Epithelial cell of prostate (primary cell): ENCODE results near the gene VSX1.
A peak's percentile ranks its signal among the peaks of the same experiment; 100 is the strongest.

ENCODE experiments used
- DNase-seq: peaks from one replicate; pipeline ENCODE4 v3.0.0-alpha.2; 2011; ENCODE audit warnings: low read depth, low spot score
- H3K27ac ChIP-seq: fragments of 450-650 bp; 2 replicates; pipeline ENCODE4 v1.5.1; 2017; ENCODE audit warnings: mild to moderate bottlenecking

The VSX1 gene

DNA sequence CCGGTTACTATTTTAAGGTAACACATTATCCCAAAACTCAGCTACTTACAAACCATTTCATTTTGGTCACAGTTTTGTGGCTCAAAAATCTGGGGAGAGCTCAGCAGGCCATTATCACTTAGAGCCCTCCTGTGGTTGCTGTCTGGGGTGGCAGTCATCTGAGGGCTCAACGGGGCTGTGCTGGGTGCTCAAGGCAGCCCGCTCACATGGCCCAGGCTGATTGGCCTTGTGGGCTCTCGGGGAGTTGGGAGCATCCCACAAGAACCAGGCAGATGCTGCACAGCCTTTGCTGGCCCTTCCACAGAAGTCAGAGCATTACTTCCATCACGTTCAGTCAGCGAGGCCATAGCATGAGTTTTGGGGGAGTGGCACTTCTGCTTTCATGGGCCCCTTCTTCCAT, 6.3 kb upstream of the VSX1 start:
- no peak for DNase-seq
- H3K27ac ChIP-seq: no peak overlapping the region

GRCh38 chr20:25087186-25087929, 5.4 kb upstream of the VSX1 start:
- no peak overlapping the region for H3K27ac ChIP-seq
- no peak for DNase-seq

- no peak overlapping the region for H3K27ac ChIP-seq
- DNase-seq: no peak
These were observed 4.0 kb upstream of the VSX1 start for GRCh38 chr20:25085756-25086495.

GRCh38 chr20:25084626-25085187, 2.8 kb upstream of the VSX1 start:
- DNase-seq: no peak
- no peak overlapping the region for H3K27ac ChIP-seq

DNA sequence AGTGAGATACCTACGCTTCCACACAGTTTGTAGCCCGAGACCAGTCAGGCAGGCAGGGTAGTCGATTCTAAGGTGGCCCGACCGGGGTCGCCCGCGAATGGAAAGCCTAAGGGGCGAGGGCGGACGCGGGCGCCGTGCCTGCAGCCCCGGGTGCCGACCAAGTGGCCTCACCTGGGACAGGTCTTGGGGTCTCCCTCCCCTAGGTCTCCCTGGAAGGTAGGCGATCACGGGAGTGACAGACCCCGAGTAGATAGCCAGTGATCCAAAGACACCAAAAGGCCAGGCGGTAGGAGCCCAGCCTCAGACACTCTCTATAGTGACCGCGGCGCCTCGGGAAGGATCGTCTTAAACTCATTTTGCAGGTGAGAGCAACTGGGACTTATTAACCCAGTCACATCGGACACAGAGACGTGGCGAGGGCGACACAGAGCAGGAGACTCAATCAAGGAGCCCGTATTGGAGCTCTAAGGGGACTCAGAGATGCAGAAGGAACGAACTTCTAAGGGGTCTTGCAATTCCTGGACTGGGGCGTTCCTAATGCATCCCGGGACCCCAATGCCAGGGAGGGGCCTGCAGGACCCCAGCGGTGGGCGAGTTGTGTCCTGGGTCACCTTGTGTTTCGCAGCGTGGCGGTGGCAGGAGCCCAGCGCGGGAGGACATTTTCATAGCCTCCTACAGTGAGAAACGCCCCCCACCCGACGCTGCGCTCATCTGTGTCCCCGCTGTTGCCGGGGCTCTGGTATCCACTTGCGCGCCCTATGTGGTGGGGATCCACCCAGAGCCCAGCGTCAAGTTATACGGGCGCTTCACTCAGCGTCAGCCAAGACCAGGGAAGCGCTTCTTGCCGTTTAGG, 2.1 kb upstream of the VSX1 start:
- no peak overlapping the region for H3K27ac ChIP-seq
- DNase-seq: no peak

GRCh38 chr20:25083141-25083772, 1.3 kb upstream of the VSX1 start:
- DNase-seq: no peak
- no peak overlapping the region for H3K27ac ChIP-seq

GRCh38 chr20:25082498-25082873, 545 bp upstream of the VSX1 start:
- no peak overlapping the region for H3K27ac ChIP-seq
- no peak for DNase-seq

DNA sequence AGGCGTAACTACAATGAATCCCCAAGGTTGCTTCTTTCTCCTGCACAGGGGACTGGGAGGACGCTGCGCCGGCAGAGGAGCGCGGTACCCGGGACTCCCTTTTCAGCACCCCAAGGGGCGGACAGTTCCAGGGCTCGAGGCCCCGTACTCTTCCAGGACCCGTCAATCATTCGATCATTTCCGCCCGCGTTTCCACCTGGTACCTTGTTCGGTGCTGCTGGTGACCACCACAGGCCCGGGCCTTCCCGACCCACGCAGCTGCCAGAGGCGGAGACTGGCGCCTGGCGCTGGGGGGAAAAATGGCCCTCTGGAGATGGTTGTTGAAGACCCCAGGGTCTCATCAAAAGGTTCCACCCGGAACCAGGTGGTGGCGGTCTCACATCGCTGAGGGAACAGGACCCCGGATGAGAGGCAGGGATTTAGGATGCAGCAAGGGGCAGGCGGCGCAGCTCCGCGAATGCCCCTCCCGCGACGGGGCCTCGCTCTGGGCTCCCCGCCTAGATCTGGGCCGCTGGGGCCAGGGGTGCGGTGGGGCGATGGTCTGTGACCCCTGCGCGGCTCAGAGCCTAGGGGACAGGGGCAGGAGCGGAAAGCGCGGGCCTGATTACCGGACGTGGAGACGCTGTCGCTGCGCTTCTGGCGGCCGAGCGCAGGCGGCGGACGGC, 744 bp downstream of the VSX1 start:
- no peak overlapping the region for H3K27ac ChIP-seq
- DNase-seq: no peak

DNA sequence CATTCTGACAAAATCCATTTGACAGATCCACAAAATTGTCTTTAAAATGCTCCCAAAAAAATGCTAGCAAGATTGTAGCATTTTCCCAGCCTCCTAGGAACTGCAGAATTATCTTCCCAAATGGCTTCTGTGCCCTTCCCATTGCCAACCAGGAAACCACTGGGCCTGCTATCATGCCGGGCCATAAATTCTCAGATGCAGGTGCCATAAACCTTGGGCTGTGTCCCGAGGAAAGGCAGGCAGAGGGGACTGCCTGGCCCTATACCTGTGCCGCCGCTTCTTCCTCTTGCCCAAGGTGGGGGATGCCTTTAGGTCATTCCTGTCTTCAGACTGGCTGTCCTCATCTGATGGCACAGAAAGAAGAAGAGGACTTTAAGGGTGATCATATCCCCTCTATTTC, 2.8 kb downstream of the VSX1 start:
- H3K27ac ChIP-seq: no peak overlapping the region
- no peak for DNase-seq

GRCh38 chr20:25078662-25079061, 3.3 kb downstream of the VSX1 start:
- no peak overlapping the region for H3K27ac ChIP-seq
- DNase-seq: no peak

DNA sequence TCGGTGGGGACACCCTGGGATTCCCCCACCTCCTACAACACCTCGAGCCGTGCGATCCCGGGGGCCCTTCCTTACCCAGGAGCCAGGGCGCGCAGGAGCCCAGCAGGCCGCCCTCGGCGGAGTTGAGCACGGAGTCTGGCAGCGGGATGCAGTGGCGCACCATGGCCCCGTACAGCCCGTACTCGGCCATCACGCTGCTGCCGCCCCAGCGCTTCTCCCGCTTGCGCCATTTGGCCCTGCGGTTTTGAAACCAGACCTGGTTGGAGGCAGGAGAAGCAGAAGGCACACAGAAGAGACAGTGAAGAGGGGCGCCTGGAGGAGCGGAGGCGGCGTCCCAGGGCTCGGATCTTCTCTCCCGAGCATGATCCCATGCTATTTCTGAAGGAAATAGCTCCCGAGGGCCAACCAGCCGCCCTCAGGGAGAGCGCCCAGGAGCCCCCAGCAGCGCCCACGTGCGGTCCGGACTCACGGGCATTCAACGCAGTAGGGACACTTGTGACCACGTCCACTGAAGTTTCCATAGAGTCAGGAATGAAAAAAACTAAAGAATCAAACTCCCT, 4.3 kb downstream of the VSX1 start:
- no peak overlapping the region for H3K27ac ChIP-seq
- DNase-seq: no peak

- no peak overlapping the region for H3K27ac ChIP-seq
- peak; percentile 14 for DNase-seq
These were observed 5.0 kb downstream of the VSX1 start for GRCh38 chr20:25076731-25077609.

DNA sequence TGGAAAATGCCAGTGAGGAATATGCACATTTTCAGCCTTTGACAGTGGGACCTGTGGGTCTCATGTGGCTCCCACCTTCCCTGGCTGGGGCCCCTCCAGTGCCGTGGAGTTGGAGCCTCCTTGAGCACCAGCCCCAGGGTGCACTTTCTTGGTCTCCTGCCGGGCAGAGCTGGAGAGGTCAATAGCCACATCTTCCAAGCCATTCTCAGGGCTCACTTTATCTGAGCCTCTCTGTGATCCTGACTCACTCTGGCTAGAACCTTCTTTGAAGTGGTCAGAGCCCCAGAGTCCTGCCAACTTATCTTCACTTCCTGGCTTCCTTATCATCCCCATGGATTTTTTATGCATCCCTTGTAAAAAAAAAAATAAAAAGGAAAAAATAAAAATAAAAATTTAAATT, 5.7 kb downstream of the VSX1 start:
- no peak overlapping the region for H3K27ac ChIP-seq
- no peak for DNase-seq

DNA sequence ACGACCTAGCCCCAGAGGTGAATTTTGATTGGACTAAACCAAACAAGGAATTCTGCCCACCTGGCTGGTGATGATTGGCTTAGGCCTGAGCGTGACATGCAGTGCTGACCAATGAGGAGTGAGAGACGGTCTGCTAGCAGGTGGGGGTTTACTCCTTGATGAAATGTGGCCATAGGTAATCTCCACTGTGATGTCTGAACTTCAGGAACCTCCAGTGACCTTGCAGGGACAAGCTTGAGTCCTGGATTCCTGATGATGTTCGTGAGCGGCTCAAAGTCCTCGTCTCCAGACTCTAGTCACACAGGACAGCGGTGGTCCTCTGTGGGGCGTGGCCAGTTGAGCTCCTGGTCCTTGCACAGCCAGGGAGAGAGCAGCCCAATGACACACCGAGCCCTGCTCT, 8.4 kb downstream of the VSX1 start:
- no peak for DNase-seq
- H3K27ac ChIP-seq: no peak overlapping the region

- no peak for DNase-seq
- H3K27ac ChIP-seq: no peak overlapping the region
These were observed 9.6 kb downstream of the VSX1 start for GRCh38 chr20:25072226-25072811.

- no peak overlapping the region for H3K27ac ChIP-seq
- DNase-seq: no peak
These were observed 10.2 kb downstream of the VSX1 start for GRCh38 chr20:25071734-25072133.

DNA sequence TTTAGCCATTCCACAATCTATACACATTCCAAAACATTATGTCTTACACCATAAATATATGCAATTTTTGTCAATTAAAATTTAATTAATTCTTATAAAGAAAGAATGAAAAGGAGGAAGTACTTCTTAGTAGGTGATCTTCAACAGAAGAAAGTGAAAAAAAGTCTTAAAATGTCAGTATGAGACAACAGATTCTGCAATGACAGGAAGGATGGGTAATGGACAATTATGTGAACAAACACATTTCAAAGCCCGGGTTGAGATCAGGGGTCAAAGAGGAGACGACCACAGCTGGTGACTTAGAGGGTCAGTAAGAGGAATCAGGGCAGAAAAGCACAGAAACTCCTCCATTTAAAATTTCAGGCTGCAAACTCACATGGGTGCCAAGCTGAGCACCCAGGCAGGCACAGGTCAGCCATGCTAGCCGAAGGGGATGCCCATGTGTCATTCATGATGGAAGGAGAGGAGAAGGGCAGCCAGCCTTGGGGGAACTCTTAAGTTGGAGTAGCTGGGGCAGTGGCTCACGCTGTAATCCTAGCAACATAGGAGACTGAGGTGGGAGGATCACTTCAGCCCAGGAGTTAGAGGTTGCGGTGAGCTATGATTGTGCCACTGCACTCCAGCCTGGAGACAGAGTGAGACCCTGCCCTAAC, 11.0 kb downstream of the VSX1 start:
- DNase-seq: no peak
- H3K27ac ChIP-seq: no peak overlapping the region
